ENCODE measurements around the gene LIX1L. TPM values are rescaled to one million over a fixed set of nuclear protein-coding genes. Genes with fewer than 3 reads are reported as not detected.
A peak's percentile ranks its signal among the peaks of the same experiment; 100 is the strongest.

The LIX1L gene
- total and polyA plus RNA-seq, 2 of the 13 experiments (the other 11 are each of a cell fraction or from before 2014, with no cell fraction given): 8.1 to 24.9 TPM

DNA sequence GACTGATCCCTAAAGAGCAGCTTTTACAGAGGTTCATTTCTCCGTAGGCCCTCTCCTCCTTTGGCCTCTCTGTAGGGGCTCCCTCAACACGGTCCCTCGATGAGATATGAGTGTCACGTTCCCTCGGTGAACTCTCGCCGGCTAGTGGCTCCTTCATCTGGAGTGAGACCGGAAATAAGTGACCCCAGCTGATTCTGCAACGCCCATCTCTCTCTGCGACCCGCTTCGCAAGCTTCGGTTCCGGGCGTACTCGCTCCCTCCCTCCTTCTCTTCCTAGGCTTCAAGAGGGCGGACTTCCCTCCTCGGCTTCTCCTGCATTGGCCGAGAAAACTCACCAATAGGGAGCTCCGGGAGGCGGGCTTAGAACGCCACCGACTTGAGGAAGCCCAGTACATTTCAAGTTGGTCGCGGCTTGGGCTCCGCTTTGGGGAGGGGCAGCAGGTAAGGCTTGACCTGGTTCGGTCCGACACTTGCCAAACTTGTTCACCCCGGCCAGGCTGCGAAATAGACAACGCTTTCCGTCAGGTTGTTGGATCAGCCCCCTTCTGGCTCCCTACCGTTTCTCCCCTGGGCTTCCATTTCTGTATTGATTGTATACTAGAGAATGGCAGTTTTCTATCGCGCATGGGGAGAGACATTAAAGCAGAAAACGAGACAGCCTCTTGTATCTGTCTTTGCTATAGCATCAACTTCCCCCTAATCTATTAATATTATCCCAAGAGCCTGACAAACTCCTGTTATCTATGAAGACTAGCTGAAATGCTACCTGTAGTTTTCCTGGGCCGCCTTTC, 6.7 kb upstream of the LIX1L start, which contains the start of the genes ANKRD34A and POLR3GL (continued):
- TF ChIP-seq BCLAF1 (IDR thresholded peaks at IDR 0.05) (no peak), ZNF629 (CRISPR knock-in tag; conservative IDR thresholded peaks at IDR 0.05) (no peak), ZBTB10 (CRISPR knock-in tag; IDR thresholded peaks at IDR 0.05; ENCODE audit: borderline replicate concordance) (no peak), AFF4 (CRISPR knock-in tag; IDR thresholded peaks at IDR 0.05) (no peak), TBX2 (CRISPR knock-in tag; IDR thresholded peaks at IDR 0.05; ENCODE audit: borderline replicate concordance) (0 out of 2 replicates have a peak, but pooled peaks have one; percentile 14), ZBTB7B (CRISPR knock-in tag; IDR thresholded peaks at IDR 0.05) (peak; percentile 73), ZNF367 (CRISPR knock-in tag; IDR thresholded peaks at IDR 0.05; ENCODE audit: borderline replicate concordance) (no peak), ATAD3A (CRISPR knock-in tag; IDR thresholded peaks at IDR 0.05) (no peak), STAT5B (CRISPR knock-in tag; IDR thresholded peaks at IDR 0.05) (no peak), ESRRA (CRISPR knock-in tag; IDR thresholded peaks at IDR 0.05; ENCODE audit: low read depth) (no peak), ZNF329 (CRISPR knock-in tag; IDR thresholded peaks at IDR 0.05; ENCODE audit: low read depth) (peak; percentile 96), BCL6 (CRISPR knock-in tag; IDR thresholded peaks at IDR 0.05) (0 out of 2 replicates have a peak, but pooled peaks have one; percentile 5), CAMTA2 (CRISPR knock-in tag; IDR thresholded peaks at IDR 0.05; ENCODE audit: borderline replicate concordance) (no peak; the same call in 1 of the 2 replicates), ZNF564 (CRISPR knock-in tag; IDR thresholded peaks at IDR 0.05) (no peak), YEATS4 (CRISPR knock-in tag; IDR thresholded peaks at IDR 0.05; ENCODE audit: borderline replicate concordance) (peak; percentile 56), RAD21 (CRISPR knock-in tag; IDR thresholded peaks at IDR 0.05) (0 out of 2 replicates have a peak, but pooled peaks have one; percentile 29)
- TF ChIP-seq, protein P1, sequence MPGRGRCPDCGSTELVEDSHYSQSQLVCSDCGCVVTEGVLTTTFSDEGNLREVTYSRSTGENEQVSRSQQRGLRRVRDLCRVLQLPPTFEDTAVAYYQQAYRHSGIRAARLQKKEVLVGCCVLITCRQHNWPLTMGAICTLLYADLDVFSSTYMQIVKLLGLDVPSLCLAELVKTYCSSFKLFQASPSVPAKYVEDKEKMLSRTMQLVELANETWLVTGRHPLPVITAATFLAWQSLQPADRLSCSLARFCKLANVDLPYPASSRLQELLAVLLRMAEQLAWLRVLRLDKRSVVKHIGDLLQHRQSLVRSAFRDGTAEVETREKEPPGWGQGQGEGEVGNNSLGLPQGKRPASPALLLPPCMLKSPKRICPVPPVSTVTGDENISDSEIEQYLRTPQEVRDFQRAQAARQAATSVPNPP (CRISPR knock-in tag; IDR thresholded peaks at IDR 0.05): no peak

Measured in HepG2 (cell line).